GM12878 (cell line): Measurements from ENCODE around the gene LYSMD1. TPM values are rescaled to one million over a fixed set of nuclear protein-coding genes. Genes with fewer than 3 reads are reported as not detected.

ENCODE experiments used
- ASH2L ChIP-seq: fragments of 300-600, 200-600 bp; sonication (generic); IDR thresholded peaks from 2 replicates; pipeline ENCODE4 v1.6.1; 2017; ENCODE audit warnings: low read depth, mild to moderate bottlenecking, borderline replicate concordance
- BCL3 ChIP-seq: IDR thresholded peaks from 2 replicates; pipeline ENCODE4 v1.6.1; 2011; ENCODE audit warnings: borderline replicate concordance, low read depth, mild to moderate bottlenecking, moderate library complexity, low read length; ENCODE audit not compliant: insufficient read depth, poor library complexity, severe bottlenecking
- CREB1 ChIP-seq: IDR thresholded peaks from 2 replicates; pipeline ENCODE4 v1.6.1; 2012; ENCODE audit warnings: low read depth, mild to moderate bottlenecking, inconsistent platforms
- MAX ChIP-seq: IDR thresholded peaks from 2 replicates; pipeline ENCODE4 v1.6.1; 2012; ENCODE audit warnings: low read depth, low read length, improper control_type of control experiment
- POLR2AphosphoS2 ChIP-seq: IDR thresholded peaks from 2 replicates; pipeline ENCODE4 v1.6.1; 2011; ENCODE audit warnings: low read depth, mild to moderate bottlenecking, low read length, improper control_type of control experiment, moderate library complexity
- ZNF687 ChIP-seq: fragments of 450-650 bp; IDR thresholded peaks from 2 replicates; pipeline ENCODE4 v1.6.1; 2017; ENCODE audit warnings: mild to moderate bottlenecking, moderate library complexity
- polyA plus RNA-seq, 11 experiments: library from polyadenylated mRNA; depleted of rRNA in 4 of 11; unstranded in 6 of 11; stranded (reverse) in 5 of 11; fragments of >200 nt; fragmentation: Nextera tagmentation in 4 of 11; fragmentation: Illumina TruSeq in 1 of 11; extraction: Ambion mirVana in 4 of 11; extraction: Trizol in 1 of 11; gene quantifications; 1 replicate in 1 of 11; 2 replicates in 10 of 11; pipeline versions ENCODE4 v1.2.1 to v1.2.3, GENCODE V29; 2011 to 2016; ENCODE audit warnings: inconsistent platforms in 2 of 11, missing spikeins in 2 of 11, low read depth in 1 of 11
- total RNA-seq, 4 experiments: library from RNA; depleted of rRNA in 3 of 4; stranded (reverse); fragments of >200 nt in 3 of 4; fragmentation: Illumina TruSeq in 1 of 4; extraction: Trizol in 1 of 4; gene quantifications; 2 replicates each; pipeline versions ENCODE4 v1.2.1 to v1.2.3, GENCODE V29; 2013 to 2021

The LYSMD1 gene
- total and polyA plus RNA-seq, 10 of the 15 experiments (the other 5 are each of a cell fraction or from before 2014, with no cell fraction given) = 0.80 to 10.4 (median 6.5) TPM

GRCh38 chr1:151189637-151190445 lies 24.1 kb upstream of the LYSMD1 start, which contains the start of gene VPS72 (continued):
- TF ChIP-seq ZNF687 = peak; percentile 11; the same call in 1 of the 2 replicates
- TF ChIP-seq BCL3 = peak; percentile 34
- peak; percentile 73 for TF ChIP-seq CREB1
- TF ChIP-seq POLR2AphosphoS2 = peak; percentile 95; the same call in 1 of the 2 replicates
- peak; percentile 47; the same call in 1 of the 2 replicates for TF ChIP-seq MAX
- TF ChIP-seq ASH2L = 0 out of 2 replicates have a peak, but pooled peaks have one; percentile 33
